OCI-LY1 (cell line): ENCODE data around the gene CERK.

Experiments used
- H2AFZ ChIP-seq: fragments of 200-600 bp; sonication (generic), shearing (Covaris generic); 2 replicates; pipeline ENCODE4 v1.6.0; 2014; ENCODE audit warnings: antibody characterized with exemption, mild to moderate bottlenecking, low read length
- H3F3A ChIP-seq: fragments of 200-600 bp; sonication (generic), shearing (Covaris generic); 2 replicates; pipeline ENCODE4 v1.6.0; 2014; ENCODE audit warnings: mild to moderate bottlenecking, antibody characterized with exemption, low read length, moderate library complexity; ENCODE audit not compliant: insufficient read depth
- H3K27ac ChIP-seq: fragments of 200-600 bp; sonication (generic); 2 replicates; pipeline ENCODE4 v1.5.1; 2014; ENCODE audit warnings: low read length, mixed run types, mild to moderate bottlenecking, low read depth; ENCODE audit not compliant: poor library complexity, severe bottlenecking
- H3K27me3 ChIP-seq: fragments of 200-600 bp; sonication (generic); 2 replicates; pipeline ENCODE4 v1.6.0; 2014; ENCODE audit warnings: antibody characterized with exemption, mild to moderate bottlenecking, low read length, moderate library complexity; ENCODE audit not compliant: insufficient read depth
- H3K36me3 ChIP-seq: fragments of 200-600 bp; sonication (generic); 2 replicates; pipeline ENCODE4 v1.6.1; 2014; ENCODE audit warnings: mild to moderate bottlenecking, antibody characterized with exemption, low read length, moderate library complexity, mixed read lengths; ENCODE audit not compliant: insufficient read depth
- H3K4me1 ChIP-seq: fragments of 200-600 bp; sonication (generic); 2 replicates; pipeline ENCODE4 v1.5.1; 2014; ENCODE audit warnings: mild to moderate bottlenecking, low read length, moderate library complexity; ENCODE audit not compliant: insufficient read depth, severe bottlenecking
- H3K4me2 ChIP-seq: fragments of 200-600 bp; sonication (generic), shearing (Covaris generic); 2 replicates; pipeline ENCODE4 v1.6.1; 2014; ENCODE audit warnings: low read length
- H3K4me3 ChIP-seq: fragments of 200-600 bp; sonication (generic); 2 replicates; pipeline ENCODE4 v1.5.1; 2014; ENCODE audit warnings: low read length, low read depth, mild to moderate bottlenecking, mixed read lengths; ENCODE audit not compliant: poor library complexity, severe bottlenecking
- H3K79me2 ChIP-seq: fragments of 200-600 bp; shearing (Covaris generic); 2 replicates; pipeline ENCODE4 v1.6.1; 2016; ENCODE audit warnings: mixed run types, low read length, mixed read lengths; ENCODE audit not compliant: insufficient read depth
- H3K9ac ChIP-seq: fragments of 200-600 bp; sonication (generic), shearing (Covaris generic); 2 replicates; pipeline ENCODE4 v1.6.1; 2014; ENCODE audit warnings: mild to moderate bottlenecking, low read length, mixed read lengths
- H3K9me2 ChIP-seq: fragments of 200-600 bp; sonication (generic), shearing (Covaris generic); 2 replicates; pipeline ENCODE4 v1.6.1; 2014; ENCODE audit warnings: low read depth, mild to moderate bottlenecking, low read length, mixed read lengths
- H3K9me3 ChIP-seq: fragments of 200-600 bp; shearing (Covaris generic); 2 replicates; pipeline ENCODE4 v1.6.1; 2014; ENCODE audit warnings: low read length, mixed read lengths
- H4K20me1 ChIP-seq: fragments of 200-600 bp; sonication (generic), shearing (Covaris generic); 2 replicates; pipeline ENCODE4 v1.6.0; 2016; ENCODE audit warnings: mild to moderate bottlenecking, low read length; ENCODE audit not compliant: insufficient read depth
- EZH2 ChIP-seq: fragments of 200-600 bp; sonication (generic), shearing (Covaris generic); IDR thresholded peaks from 2 replicates; pipeline ENCODE4 v1.8.0; 2017; ENCODE audit warnings: borderline replicate concordance, mixed run types, mild to moderate bottlenecking, antibody characterized with exemption, low read length, moderate library complexity, mixed read lengths
- TF ChIP-seq, protein P1 (sequence below): fragments of 200-600 bp; sonication (generic), shearing (Covaris generic); IDR thresholded peaks from 2 replicates; pipeline ENCODE4 v1.5.1; 2017; ENCODE audit warnings: mild to moderate bottlenecking, antibody characterized with exemption, low read length, moderate library complexity, mixed read lengths

Gene CERK

DNA sequence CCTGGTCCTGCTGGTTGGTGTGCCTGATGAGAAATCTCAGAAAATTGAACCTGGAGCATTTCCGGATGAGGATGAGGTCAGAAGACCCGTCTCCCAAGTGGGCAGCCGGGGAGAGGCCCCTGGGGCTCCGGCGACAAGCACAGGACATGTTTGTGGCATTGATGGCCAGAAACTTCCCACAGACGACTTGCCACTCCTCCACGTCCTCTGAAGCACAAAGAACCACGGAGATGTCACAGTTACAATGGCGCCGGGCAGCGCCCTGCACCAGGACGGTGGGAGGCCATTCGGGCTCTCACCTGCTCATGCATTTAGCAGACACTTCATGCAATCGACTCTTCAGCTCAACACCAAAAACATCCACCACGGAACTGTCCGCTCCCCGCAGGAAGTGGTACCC is 46.5 kb downstream of the CERK start:
- no peak overlapping the region for H3K4me2 ChIP-seq
- TF ChIP-seq, protein P1, sequence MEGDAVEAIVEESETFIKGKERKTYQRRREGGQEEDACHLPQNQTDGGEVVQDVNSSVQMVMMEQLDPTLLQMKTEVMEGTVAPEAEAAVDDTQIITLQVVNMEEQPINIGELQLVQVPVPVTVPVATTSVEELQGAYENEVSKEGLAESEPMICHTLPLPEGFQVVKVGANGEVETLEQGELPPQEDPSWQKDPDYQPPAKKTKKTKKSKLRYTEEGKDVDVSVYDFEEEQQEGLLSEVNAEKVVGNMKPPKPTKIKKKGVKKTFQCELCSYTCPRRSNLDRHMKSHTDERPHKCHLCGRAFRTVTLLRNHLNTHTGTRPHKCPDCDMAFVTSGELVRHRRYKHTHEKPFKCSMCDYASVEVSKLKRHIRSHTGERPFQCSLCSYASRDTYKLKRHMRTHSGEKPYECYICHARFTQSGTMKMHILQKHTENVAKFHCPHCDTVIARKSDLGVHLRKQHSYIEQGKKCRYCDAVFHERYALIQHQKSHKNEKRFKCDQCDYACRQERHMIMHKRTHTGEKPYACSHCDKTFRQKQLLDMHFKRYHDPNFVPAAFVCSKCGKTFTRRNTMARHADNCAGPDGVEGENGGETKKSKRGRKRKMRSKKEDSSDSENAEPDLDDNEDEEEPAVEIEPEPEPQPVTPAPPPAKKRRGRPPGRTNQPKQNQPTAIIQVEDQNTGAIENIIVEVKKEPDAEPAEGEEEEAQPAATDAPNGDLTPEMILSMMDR: no peak
- TF ChIP-seq EZH2: no peak
- no peak overlapping the region for H3K4me3 ChIP-seq
- no peaks in the 10 kb centered on the region for H3F3A ChIP-seq
- H3K9ac ChIP-seq: no peak overlapping the region
- no peaks in the 10 kb centered on the region for H4K20me1 ChIP-seq
- H3K4me1 ChIP-seq: peaks cover 5% of the 10 kb centered on the region
- no peaks in the 10 kb centered on the region for H3K9me3 ChIP-seq
- no peaks in the 10 kb centered on the region for H3K79me2 ChIP-seq
- no peaks in the 10 kb centered on the region for H3K9me2 ChIP-seq
- peaks cover 86% of the 10 kb centered on the region for H3K36me3 ChIP-seq
- H2AFZ ChIP-seq: no peak overlapping the region
- no peaks in the 10 kb centered on the region for H3K27me3 ChIP-seq
- H3K27ac ChIP-seq: no peak overlapping the region

DNA sequence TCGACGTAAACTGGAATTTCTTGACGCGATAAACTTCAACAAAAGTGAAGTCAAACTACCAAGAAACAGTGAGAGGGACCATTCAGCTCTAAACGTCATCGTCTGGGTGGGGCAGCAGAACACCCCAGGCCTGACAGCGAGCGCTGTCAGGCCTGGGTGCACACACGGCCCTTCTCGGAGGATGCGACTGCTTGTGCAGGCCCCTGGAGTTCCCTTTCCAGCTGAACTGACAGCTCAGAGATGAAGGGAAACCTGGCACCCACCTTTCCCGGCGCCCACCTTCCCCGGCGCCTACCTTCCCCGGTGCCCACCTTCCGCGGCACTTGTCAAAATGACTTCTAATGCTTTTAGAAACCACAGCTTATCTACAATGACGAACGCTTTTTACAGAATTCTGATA is 47.9 kb downstream of the CERK start:
- TF ChIP-seq EZH2: no peak
- TF ChIP-seq, protein P1: no peak
- H4K20me1 ChIP-seq: no peaks in the 10 kb centered on the region
- no peak overlapping the region for H2AFZ ChIP-seq
- peaks cover 86% of the 10 kb centered on the region for H3K36me3 ChIP-seq
- no peaks in the 10 kb centered on the region for H3K79me2 ChIP-seq
- H3K4me1 ChIP-seq: peaks cover 17% of the 10 kb centered on the region
- no peaks in the 10 kb centered on the region for H3F3A ChIP-seq
- H3K27me3 ChIP-seq: no peaks in the 10 kb centered on the region
- no peaks in the 10 kb centered on the region for H3K9me2 ChIP-seq
- no peak overlapping the region for H3K4me3 ChIP-seq
- no peak overlapping the region for H3K9ac ChIP-seq
- no peak overlapping the region for H3K4me2 ChIP-seq
- no peaks in the 10 kb centered on the region for H3K9me3 ChIP-seq
- no peak overlapping the region for H3K27ac ChIP-seq

DNA sequence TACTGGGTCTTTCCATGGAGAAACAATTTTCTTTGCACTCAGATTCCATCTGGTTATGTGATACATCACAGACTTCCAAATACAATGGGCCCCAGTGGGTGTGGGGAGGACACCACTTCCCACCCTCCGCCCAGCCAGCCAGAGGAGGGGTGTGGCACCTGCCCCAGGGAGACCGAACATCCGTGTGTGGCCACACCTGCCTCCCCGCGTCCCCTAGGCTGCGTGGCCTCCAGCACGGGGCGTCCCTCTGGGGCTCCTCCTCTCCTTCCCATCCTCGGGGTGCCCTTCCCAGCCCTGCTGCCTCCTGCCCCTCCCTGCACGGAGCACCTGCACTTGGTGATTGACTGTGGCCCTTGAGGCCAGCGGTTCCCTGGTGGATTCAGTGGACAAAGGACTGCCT is 49.1 kb downstream of the CERK start:
- no peak overlapping the region for H3K4me3 ChIP-seq
- no peak overlapping the region for H3K4me2 ChIP-seq
- no peaks in the 10 kb centered on the region for H4K20me1 ChIP-seq
- no peaks in the 10 kb centered on the region for H3K79me2 ChIP-seq
- no peak overlapping the region for H3K9ac ChIP-seq
- no peaks in the 10 kb centered on the region for H3K9me2 ChIP-seq
- H3K4me1 ChIP-seq: peaks cover 29% of the 10 kb centered on the region
- H3K9me3 ChIP-seq: no peaks in the 10 kb centered on the region
- no peak overlapping the region for H3K27ac ChIP-seq
- no peak overlapping the region for H2AFZ ChIP-seq
- peaks cover 74% of the 10 kb centered on the region for H3K36me3 ChIP-seq
- no peaks in the 10 kb centered on the region for H3F3A ChIP-seq
- no peak for TF ChIP-seq EZH2
- TF ChIP-seq, protein P1: no peak
- H3K27me3 ChIP-seq: no peaks in the 10 kb centered on the region
